Measurements from ENCODE around the gene TCERG1L.
"Not testable (repeated sequence)": the region's sequence is repeated elsewhere in the genome, so short reads cannot be mapped to it uniquely, and the experiment has no call there.

Gene TCERG1L

DNA sequence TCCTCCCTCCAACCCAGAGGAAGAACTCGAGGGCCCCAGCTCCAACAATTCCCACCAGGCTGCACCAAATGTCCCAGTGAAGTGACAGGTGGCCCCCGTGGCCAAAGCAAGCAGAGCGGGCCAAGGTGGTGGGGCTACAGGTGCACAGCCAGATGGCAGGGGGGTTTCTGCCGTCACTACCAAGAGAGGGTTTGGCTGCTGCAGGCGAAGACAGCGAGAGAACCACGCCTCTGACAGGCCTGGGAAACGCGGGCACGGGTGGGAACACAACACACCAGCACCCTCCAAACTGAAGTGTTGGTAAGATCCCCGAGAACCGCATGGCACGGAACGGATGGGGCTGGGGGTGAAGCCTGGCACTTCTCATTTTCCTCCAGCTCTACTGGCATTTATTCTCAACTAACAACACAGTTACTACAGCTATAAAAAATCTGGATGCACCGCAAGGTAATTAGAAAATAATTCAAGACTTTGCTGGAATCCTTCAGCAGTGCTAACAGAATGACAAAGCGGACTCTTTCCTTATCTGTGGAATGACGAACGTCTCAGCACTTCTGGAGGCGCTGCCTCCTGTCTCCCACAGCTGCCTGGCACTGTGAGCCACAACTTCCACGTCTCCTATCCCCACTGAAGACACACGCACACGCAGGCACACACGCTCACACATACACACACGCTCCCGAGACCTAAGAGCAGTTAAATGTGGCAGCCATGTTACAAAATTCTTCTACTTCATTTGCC, 167.9 kb downstream of the TCERG1L start:
- DNase-seq (ENCODE audit: low read depth in 2 of 2) = no peak

DNA sequence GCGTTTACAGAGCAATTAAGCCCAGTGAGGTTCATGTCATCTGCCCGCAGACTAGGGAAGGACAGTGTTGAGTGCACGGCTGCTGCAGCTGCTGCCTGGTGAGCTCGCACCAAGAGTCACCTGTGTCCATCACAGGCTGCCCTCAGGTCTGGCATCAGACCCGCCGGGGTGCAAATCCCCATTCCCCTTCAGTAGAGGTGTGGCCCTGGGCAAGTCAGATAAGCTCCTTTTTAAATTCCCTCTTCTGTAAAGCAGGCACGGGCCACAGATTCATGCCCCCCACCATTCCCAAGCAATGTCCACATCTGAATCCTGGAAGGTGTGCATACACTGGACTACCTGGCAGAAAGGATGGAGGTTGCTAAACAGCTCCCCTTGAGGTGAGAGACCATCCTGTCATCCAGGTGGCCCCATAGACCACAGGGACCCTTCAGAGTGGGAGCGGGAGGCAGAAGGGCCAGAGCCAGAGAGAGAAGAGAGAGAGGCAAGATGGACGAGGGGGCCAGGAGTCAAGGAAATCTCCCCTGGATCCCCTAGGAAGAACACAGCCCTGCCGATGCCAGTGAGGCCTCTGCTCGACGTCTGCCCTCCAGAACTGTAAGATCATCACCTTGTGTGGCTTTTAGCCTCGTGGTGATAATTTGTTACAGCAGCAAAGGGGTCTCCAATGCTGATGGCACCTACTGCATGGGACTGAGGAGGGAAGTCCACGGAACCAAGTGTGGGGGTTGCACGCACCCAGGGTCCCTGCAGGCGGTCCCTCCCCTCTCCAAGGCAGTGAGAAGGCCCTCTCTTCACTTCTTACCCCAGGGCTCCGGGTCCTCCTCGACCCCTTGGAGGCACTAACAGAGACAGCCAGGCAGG, 168.8 kb downstream of the TCERG1L start:
- no peak for DNase-seq (ENCODE audit: low read depth in 2 of 2)

DNA sequence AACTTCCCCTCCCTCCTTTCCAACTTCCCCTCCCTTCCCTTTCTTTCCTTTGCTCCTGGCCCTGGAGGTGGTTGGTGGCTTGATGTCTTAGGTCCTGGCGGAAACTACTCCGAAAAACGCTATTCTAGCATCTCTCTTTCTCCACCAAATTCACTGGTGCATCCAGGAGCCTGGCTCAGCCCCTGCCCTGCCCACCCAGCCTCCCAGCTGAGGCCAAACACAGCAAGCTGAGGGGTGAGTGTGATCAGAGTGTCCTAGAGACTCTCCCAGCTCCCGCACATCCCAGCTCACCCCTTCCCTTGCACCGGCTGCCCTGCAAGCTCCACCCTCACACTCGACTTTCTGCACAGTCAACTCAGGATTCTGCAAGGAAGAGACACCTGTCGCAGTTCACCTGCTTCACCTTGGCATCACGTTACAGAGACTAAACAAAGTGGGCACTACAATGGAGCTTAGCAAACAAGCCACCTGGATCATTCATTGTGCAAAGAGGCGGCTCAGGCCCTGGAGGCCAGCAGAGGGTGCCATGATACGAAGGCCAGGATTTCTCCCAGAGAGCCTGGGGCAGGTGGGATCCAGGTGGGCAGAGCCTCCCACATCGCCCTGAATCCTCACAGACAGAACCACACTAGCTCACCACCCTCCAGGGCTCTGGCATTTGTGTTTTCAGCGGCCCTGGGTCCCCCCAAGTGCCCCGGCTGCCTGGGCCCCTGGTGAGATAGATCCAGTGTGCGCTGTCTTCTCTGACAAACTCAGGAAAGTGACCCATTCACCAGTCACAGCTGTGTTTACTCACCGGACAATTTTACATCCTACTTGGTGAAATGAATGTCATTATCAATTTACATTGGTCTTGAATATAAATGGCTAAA, 169.6 kb downstream of the TCERG1L start:
- DNase-seq (ENCODE audit: low read depth in 2 of 2) = no peak

DNA sequence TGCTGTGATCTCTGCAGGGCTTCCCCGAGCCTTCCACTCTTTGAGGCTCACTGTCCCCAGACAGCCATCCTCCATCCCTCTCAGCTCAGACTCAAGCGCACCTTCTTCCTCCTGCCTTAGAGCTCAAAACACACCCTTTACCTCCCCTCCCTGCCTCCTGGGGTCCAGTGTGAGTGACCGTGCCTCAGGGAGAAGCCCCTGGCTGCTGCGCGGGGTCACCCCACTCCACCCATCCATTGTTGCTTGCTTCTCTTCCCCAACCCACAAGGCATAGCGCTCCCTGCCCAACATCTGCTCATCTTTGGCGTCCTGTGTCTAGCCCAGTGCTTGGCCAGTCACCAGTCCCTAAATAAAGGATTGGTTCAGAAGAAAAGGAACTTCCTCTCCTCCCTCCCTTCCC, 170.3 kb downstream of the TCERG1L start:
- DNase-seq (ENCODE audit: low read depth in 2 of 2) = no peak

DNA sequence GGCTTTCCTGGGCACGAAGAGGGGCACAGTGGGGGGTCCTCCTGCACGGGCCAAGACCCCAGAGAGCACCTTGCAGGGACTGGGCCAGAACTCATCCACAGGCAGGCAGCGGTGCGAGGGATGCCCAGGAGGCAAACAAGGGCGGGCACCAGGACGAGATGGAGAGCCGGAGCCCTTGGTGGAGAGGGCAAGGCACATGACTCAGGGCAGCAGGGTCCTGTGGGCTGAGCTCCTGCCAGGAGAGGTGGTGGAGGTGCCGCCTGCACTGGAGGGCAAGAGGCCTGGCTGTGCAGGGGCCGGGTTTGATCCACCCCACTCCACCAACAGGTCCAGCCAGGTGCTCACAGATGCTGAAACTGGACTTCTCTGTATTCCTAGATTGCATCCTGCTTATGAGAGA, 170.9 kb downstream of the TCERG1L start:
- DNase-seq (ENCODE audit: low read depth in 2 of 2) = no peak

DNA sequence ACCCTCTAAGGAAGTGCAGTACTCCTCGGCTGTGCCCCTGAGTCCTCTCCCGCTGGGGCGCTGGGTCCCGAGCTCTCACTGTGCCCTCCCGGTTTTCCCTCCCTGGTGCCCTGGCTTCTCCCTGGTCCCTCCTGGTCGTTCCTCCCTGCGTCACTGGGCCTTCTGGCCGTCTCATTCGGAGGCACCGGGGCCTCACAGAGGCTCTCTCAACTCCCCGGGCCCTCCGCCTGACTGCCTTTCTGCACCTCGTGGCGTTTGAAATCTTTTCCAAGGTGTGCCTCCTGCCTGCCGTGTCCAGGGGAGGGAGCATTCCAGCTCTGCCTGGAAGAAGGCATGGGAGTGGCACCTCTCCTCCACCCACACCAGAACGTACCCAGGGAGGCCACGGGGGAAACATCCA, 174.3 kb downstream of the TCERG1L start:
- DNase-seq (ENCODE audit: low read depth in 2 of 2) = no peak

DNA sequence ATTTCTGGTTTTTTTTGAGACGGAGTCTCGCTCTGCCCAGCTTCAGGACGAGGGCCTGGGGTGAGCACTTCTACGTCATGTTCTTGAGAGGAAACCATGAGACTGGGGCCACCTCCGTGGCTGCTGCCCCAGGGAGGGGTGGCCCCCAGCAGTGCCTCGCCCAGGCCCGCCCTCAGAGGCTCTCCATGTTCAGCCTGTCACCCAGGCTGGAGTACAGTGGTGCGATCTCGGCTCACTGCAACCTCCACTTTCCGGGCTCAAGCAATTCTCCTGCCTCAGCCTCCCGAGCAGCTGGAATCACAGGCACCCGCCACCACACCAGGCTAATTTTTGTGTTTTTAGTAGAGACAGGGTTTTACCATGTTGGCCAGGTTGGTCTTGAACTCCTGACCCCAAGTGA, 175.2 kb downstream of the TCERG1L start:
- DNase-seq (ENCODE audit: low read depth in 2 of 2) = not testable (repeated sequence)

DNA sequence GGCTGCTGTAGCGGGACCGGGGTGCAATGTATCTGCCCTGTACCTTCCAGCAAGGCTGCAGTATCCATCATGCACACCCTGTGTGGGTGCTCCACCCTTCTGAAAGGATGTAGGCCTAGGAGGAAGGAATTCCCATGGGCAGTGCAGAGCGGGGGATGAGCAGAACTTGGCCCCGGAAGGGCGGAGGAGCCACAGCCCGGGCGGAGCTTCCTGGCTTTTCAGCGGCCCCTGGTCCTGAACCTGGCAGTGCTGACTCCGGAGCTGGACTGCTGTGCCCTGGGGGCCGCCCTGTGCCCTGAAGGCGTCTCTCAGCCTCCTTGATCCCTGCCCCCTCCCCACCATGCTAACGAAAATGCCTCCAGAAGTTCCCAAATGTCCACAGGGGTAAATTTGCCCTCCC, 175.8 kb downstream of the TCERG1L start:
- no peak for DNase-seq (ENCODE audit: low read depth in 2 of 2)

DNA sequence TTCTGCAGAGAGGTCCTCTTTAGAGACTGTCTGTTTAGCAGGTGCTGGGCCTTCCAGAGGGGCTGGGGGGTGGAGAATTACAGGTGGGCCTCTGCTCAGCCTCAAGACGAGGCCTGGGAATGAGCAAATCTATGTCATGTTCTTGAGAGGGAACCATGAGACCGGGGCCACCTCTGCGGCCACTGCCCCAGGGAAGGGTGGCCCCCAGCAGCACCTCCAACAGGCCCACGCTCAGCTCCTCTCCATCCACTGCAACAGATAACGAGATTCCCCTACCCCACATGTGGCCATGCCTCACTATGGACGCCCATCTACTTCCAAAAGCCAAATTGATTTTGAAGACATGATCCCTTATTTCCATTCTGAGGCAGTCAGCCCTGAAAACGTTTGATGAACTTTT, 176.9 kb downstream of the TCERG1L start:
- DNase-seq (ENCODE audit: low read depth in 2 of 2) = no peak

DNA sequence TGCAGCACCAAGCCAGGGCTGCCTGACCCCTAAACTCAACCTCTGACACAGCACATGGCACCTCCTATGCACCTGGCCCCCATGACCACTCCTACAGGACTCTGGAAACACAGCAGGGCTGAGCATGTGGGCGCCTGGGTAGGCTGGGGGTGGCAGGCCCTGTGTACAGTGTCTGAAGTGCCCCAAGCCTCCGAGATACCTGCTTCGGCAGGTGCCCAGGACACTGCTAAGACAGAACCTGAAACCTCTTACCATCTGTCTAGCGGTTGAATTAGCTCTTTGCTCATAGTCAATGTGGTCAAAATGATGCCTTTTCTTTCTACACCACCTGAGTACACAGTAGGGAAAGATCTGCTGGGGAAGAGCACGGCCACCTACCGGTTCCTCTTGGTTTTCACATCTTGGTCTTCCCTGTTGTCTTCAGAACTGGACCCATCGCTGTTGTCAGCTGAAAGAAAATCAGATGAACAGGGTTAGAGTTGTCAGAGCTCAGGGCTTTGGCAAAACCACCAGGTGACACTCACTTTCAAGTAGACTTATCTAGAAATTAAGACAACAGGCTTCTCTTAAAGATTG, 177.4 kb downstream of the TCERG1L start:
- DNase-seq (ENCODE audit: low read depth in 2 of 2) = no peak

DNA sequence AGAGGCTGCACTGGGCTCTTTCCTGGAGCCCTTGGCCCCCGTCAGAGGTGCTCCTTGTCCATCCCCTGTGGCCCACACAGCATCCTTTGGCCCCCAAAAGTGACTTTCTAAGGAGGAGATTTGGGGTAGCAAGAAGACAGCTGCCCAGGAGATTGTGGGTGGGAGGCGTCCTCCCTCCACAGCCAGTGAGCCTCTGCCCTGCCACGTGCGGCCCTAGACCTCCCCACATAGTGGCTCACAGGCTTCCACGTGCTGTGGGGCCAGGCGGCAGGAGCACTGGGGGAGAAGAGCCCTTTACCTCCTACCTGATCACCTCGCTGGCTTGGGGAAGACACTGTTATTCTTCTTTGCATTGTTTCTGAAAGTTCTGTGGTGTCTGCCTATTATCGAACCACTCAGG, 178.8 kb downstream of the TCERG1L start:
- no peak for DNase-seq (ENCODE audit: low read depth in 2 of 2)

DNA sequence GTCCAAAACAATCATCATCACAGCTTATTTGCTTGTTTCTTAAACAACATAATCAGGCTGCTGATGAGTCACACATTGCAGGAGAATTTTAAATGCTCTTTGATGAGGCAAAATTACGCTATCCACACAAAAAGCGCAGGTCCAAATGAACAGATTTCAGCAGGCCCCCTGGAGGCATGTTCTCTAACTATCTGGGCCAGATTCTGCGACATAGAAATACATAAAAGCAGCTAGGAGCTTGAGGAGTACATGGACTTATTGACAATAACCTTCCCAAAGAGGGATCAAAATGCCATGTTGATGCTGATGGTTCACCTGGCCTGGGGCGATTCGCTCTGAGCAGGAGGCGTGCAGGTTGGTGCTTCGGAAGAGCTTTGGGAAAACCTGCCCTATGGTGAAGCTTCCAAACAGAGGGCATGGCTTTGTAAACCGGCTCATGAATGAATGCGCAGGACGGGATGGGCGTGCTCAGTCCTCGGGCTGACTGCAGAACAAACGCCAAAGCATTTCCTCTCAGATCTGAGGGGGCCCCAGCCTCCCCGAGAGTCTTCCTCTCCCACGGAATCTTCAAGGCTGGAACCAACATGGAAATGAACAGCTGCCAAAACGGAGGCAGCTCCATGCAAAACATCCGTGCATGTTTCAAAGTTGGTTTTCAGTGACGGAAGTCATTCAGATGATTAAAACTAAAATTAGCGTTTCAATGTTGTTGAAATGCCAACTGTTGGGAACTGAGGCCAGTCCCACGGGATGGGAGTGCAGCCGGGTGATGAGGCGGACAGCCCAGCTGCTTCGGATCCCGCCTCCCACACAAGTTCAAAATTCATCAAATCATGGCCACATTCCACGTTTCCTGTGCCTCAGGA, 179.6 kb downstream of the TCERG1L start:
- DNase-seq (ENCODE audit: low read depth in 2 of 2) = no peak

DNA sequence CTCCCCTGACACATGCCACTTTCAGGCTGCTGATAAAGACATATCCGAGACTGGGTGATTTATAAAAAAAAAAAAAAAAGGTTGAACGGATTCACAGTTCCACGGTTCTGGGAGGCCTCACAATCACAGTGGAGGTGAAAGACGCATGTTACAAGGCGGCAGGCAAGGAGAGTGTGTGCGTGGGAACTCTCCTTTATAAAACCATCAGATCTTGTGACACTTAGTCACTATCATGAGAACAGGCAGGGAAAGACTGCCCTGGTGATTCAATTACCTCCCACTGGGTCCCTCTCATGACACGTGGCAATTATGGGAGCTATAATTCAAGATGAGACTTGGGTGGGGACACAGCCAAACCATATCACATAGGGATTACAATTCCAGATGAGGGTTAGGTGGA, 181.5 kb downstream of the TCERG1L start:
- DNase-seq (ENCODE audit: low read depth in 2 of 2) = no peak

DNA sequence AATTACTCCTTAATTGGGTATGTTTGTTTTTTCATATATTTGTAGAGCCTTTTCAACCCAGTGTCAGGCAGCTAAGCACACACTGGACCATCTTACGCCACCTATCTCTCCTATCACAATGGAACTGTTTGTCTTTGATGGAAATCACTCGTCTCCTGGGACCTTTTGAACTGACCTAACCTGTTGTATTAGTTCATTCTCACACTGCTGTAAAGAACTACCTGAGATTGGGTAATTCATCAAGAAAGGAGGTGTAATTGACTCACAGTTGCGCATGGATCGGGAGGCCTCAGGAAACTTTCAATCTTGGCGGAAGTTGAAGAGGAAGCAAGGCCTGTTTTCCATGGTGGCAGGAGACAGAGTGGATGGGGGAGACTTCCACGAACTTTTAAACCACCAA, 182.0 kb downstream of the TCERG1L start:
- DNase-seq (ENCODE audit: low read depth in 2 of 2) = no peak

DNA sequence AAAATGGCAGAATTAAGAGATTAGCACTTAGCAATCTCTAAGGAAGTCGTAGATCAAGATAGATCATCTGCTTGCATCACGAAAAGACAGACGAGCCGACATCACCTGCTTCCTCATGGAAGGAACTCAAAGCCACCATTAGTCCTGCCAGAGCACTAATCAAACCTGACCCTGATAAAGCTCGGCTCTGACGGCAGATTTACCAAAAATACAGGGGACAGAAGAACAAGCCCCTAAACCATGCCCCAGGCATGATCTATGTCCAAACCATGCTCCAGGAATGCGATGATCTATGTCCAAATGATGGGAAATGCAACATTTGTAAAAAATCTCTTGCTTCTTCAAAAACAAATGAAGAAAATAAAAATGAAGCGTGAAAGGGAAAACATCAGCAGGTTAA, 182.8 kb downstream of the TCERG1L start:
- no peak for DNase-seq (ENCODE audit: low read depth in 2 of 2)

DNA sequence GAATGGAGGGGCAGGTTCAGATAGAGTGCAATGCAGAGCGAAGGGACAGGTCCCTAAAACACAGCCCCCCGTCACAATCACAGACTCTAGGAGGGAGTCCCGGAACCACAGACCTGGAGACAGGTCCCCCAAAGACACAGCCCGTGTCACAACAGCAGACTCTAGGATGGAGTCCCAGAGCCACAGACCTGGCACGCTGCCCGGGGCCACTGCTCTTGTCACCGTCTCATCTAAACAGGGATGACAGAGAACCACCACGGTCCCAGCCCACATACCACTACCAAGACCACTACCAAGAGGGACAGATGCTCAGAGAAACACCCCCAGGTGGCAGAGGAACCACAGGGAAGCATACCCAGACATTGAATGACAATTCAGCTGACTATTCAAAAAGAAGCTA, 183.9 kb downstream of the TCERG1L start:
- no peak for DNase-seq (ENCODE audit: low read depth in 2 of 2)

DNA sequence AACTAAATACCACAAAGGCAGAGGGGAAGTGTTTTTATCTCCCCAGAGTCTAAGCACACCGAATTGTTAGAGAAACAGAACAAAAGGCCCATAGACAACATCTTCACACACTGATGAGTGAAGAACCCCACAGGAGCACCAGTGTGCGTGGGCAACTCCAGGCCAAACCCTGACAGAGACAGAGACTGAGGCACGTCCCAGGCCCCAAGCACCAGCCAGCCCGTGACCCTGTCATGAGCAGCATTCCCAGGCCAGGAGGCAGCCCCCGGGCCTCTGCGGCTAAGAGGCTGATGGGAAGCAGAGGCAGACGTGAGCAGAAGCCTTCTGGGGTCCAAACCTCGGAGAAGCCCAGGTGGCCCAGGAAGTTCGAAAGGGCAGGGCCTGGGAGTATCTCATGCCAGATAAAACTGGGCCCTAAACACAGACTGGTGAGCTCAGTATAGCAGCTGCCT, 184.4 kb downstream of the TCERG1L start:
- DNase-seq (ENCODE audit: low read depth in 2 of 2) = no peak

DNA sequence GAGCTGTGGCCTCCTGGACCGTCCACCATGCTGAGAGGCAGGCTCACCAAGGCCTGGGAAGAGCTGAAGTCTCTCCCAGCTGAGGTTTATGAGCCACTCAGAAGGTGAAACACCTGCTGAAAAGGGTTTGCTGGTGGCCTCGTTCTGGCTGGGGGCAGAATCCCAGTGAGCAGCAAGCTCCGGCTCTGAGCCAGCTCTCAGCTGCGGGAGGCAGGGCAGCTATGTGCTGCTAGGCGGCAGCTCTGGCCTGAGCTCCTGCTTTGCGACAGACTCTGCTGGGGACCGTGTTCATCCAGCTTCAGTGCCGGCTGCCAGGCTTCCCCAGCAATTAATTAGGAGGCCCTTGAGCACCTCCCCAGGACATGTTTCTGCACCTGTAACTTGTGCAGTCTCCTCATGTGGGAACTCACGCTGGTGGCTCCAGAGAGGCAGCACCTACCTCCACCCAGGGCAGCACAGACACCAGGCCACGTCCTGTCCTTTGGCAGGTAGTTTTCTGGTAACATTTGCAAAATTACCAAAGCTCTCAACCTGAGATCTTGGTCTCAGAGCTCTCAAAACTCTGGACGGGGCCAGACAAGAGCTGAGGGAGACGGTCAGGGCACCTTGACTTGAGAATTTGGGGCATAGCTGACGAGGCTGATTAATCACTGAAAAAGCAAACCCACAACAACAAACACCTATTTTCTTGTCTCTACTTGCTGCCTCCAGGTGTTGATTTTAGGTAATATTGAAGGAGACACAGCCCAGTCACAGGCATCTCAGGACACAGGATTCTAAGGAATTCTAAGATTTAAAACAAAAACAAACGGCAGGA, 185.0 kb downstream of the TCERG1L start:
- DNase-seq (ENCODE audit: low read depth in 2 of 2) = no peak

DNA sequence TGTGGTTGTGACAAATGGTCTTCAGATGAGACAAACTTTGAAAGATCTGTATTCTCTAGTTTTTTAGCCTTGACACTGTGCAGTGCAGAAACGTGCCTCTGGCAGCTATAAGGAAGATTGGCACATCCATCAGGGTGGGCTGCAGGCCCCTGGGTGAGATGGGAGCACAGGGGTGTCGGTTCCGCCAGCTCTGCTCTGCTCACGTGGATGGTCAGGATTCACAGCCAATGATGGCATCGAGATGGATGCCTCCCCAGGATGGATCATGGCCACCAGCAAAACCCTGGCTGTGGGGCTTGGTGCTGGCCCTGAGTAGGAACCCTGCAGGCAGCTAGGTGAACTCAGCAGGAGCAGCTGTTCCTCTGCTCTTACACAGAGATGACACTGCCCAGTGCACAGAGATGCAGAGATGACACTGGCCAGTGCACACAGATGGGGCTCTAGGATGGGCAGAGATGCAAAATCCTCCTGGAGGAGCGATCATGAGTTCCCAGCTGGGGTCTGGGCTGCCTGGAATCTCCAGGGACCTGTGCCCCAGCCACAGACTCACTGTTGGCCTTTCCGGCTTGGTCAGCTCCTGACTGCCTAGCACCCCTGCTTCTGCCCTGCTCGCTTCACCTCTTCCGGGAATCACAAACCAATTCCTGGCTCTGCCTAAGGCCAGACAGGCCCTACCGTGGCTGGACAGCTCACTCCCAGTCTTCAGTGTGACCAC, 185.9 kb downstream of the TCERG1L start:
- no peak for DNase-seq (ENCODE audit: low read depth in 2 of 2)
